Smooth muscle cell (in vitro differentiated cells): ENCODE measurements around the gene PDCD2. TPM values are rescaled to one million over a fixed set of nuclear protein-coding genes. Genes with fewer than 3 reads are reported as not detected.
"Not testable (repeated sequence)": the region's sequence is repeated elsewhere in the genome, so short reads cannot be mapped to it uniquely, and the experiment has no call there.

Source experiments
- DNase-seq: peaks from one replicate; lab custom pipeline; 2025; ENCODE audit not compliant: unreplicated experiment; lab: John Stamatoyannopoulos, UW
- H2AFZ ChIP-seq: fragments of 200-600 bp; sonication (generic); 2 replicates; pipeline ENCODE4 v1.6.0; 2016; ENCODE audit warnings: antibody characterized with exemption, low read depth, mild to moderate bottlenecking
- H3F3A ChIP-seq: fragments of 200-600 bp; sonication (generic); 2 replicates; pipeline ENCODE4 v1.6.0; 2017; ENCODE audit warnings: antibody characterized with exemption, low read depth
- H3K27ac ChIP-seq: fragments of 200-600 bp; sonication (generic); 2 replicates; pipeline ENCODE4 v1.5.1; 2016; ENCODE audit warnings: low read depth, mild to moderate bottlenecking
- H3K27me3 ChIP-seq: fragments of 200-600 bp; sonication (generic); 2 replicates; pipeline ENCODE4 v1.6.1; 2016; ENCODE audit warnings: low read depth, mild to moderate bottlenecking
- H3K36me3 ChIP-seq: fragments of 200-600 bp; sonication (generic); 2 replicates; pipeline ENCODE4 v1.5.1; 2016; ENCODE audit warnings: low read depth
- H3K4me1 ChIP-seq: fragments of 200-600 bp; sonication (generic); 2 replicates; pipeline ENCODE4 v1.5.1; 2016; ENCODE audit warnings: low read depth
- H3K4me2 ChIP-seq: fragments of 200-600 bp; sonication (generic); 2 replicates; pipeline ENCODE4 v1.6.0; 2016; ENCODE audit warnings: mild to moderate bottlenecking
- H3K4me3 ChIP-seq: fragments of 200-600 bp; sonication (generic); 2 replicates; pipeline ENCODE4 v1.5.1; 2016; ENCODE audit warnings: mild to moderate bottlenecking
- H3K79me2 ChIP-seq: fragments of 200-600 bp; sonication (generic); 2 replicates; pipeline ENCODE4 v1.6.0; 2016; ENCODE audit warnings: low read depth, mild to moderate bottlenecking
- H3K9ac ChIP-seq: fragments of 200-600 bp; sonication (generic); 2 replicates; pipeline ENCODE4 v1.6.0; 2016; ENCODE audit warnings: low read depth
- H3K9me3 ChIP-seq: fragments of 200-600 bp; sonication (generic); replicated peaks from 2 replicates; pipeline ENCODE4 v1.5.1; 2016; ENCODE audit warnings: low read depth
- H4K20me1 ChIP-seq: fragments of 200-600 bp; sonication (generic); 2 replicates; pipeline ENCODE4 v1.6.0; 2016; ENCODE audit warnings: low read depth
- CTCF ChIP-seq: fragments of 200-600 bp; sonication (generic); IDR thresholded peaks from 2 replicates; pipeline ENCODE4 v1.5.1; 2017; ENCODE audit warnings: borderline replicate concordance, mild to moderate bottlenecking, antibody characterized with exemption; ENCODE audit not compliant: insufficient read depth, poor library complexity, severe bottlenecking
- WGBS: methylation state at CpG from one replicate; pipeline ENCODE4 v1.1.7; 2016; ENCODE audit warnings: low lambda C conversion rate; 5-methylcytosine and 5-hydroxymethylcytosine counted together
- polyA plus RNA-seq: library from polyadenylated mRNA; unstranded; fragments of >200 nt; fragmentation: Nextera tagmentation; extraction: Ambion mirVana; gene quantifications from 2 replicates; pipeline ENCODE4 v1.2.1, GENCODE V29; 2016
- total RNA-seq: library from RNA; depleted of rRNA; stranded (reverse); fragments of >200 nt; gene quantifications from 2 replicates; pipeline ENCODE4 v1.2.3, GENCODE V29; 2014

Gene PDCD2
- total and polyA plus RNA-seq, 2 experiments from 2014 or later: 36.8 to 52.6 TPM

- TF ChIP-seq CTCF: peak; percentile 89
- H3K4me2 ChIP-seq: no peak overlapping the region
- WGBS: 59% methylated on average over 5 of the region's 5 CpGs
These were observed 54.5 kb downstream of the PDCD2 start for GRCh38 chr6:170529839-170530469.

GRCh38 chr6:170527995-170528394 is 56.4 kb downstream of the PDCD2 start:
- not testable (repeated sequence) for H3K9me3 ChIP-seq, DNase-seq, H3K36me3 ChIP-seq, H3F3A ChIP-seq, H3K4me3 ChIP-seq, H3K79me2 ChIP-seq, H3K9ac ChIP-seq, H3K4me2 ChIP-seq, H2AFZ ChIP-seq, H3K27me3 ChIP-seq, H3K27ac ChIP-seq, H4K20me1 ChIP-seq, H3K4me1 ChIP-seq
- WGBS: 98% methylated on average over 5 of the region's 5 CpGs

More at GRCh38 chr6:170529839-170530469, 54.5 kb downstream of the PDCD2 start:
- H3K27me3 ChIP-seq: no peaks in the 10 kb centered on the region
- no peaks in the 10 kb centered on the region for H3K4me1 ChIP-seq
- H2AFZ ChIP-seq: no peak overlapping the region
- H3K27ac ChIP-seq: no peak overlapping the region
- H3K79me2 ChIP-seq: no peaks in the 10 kb centered on the region
- H3K4me3 ChIP-seq: no peak overlapping the region
- no peak overlapping the region for H3K9ac ChIP-seq
- H4K20me1 ChIP-seq: peaks cover 5% of the 10 kb centered on the region
- peaks cover 7% of the 10 kb centered on the region for H3K36me3 ChIP-seq
- H3K9me3 ChIP-seq: no peaks in the 10 kb centered on the region
- peaks cover 8% of the 10 kb centered on the region for H3F3A ChIP-seq
- DNase-seq: peak; percentile 6

- Histone ChIP-seq H3K36me3 (no peaks in the 10 kb centered on the region), H3K27me3 (no peaks in the 10 kb centered on the region), H3K9me3 (no peaks in the 10 kb centered on the region), H3K9ac (no peak overlapping the region), H3F3A (no peaks in the 10 kb centered on the region), H3K4me2 (no peak overlapping the region), H3K79me2 (no peaks in the 10 kb centered on the region), H3K4me3 (no peak overlapping the region), H2AFZ (no peak overlapping the region), H3K4me1 (no peaks in the 10 kb centered on the region), H3K27ac (no peak overlapping the region), H4K20me1 (no peaks in the 10 kb centered on the region)
- no peak for TF ChIP-seq CTCF
- no peak for DNase-seq
- WGBS: 73% methylated on average over 7 of the region's 7 CpGs
These were observed 58.6 kb downstream of the PDCD2 start for GRCh38 chr6:170525795-170526194.

Other genes starting within 250 kb of the PDCD2 start
- 233 and 281 TPM in 2 replicates for gene PSMB1, start 31.3 kb downstream of the PDCD2 start, total RNA-seq
- gene PSMB1, start 31.3 kb downstream of the PDCD2 start, polyA plus RNA-seq: 464 and 484 TPM in 2 replicates
- 19.9 and 30.1 TPM in 2 replicates for gene TBP, start 30.3 kb downstream of the PDCD2 start, total RNA-seq
- gene TBP, start 30.3 kb downstream of the PDCD2 start, polyA plus RNA-seq: 25.6 and 26.4 TPM in 2 replicates